Activated CD4-positive, alpha-beta memory T cell treated with anti-CD3 and anti-CD28 coated beads, Interleukin-2, amount 10 ng/mL, durations not matched to agents 7 days and 5 days (primary cell): ENCODE measurements around the gene METTL25B. TPM values are rescaled to one million over a fixed set of nuclear protein-coding genes. Genes with fewer than 3 reads are reported as not detected.

Experiments used
- CTCF ChIA-PET: fragments of 350-600 bp; sonication (Branson Sonifier 250); formaldehyde crosslinking; loops from one replicate; lab custom pipeline; 2021; ENCODE audit warnings: antibody characterized with exemption, inconsistent platforms; lab: Charles Lee
- POLR2A ChIA-PET: fragments of 350-600 bp; sonication (Branson Sonifier 250); formaldehyde crosslinking; loops from one replicate; lab custom pipeline; 2021; ENCODE audit warnings: antibody characterized with exemption; lab: Charles Lee
- DNase-seq: peaks from one replicate; pipeline ENCODE4 v3.0.0-alpha.2; 2020
- H3K27ac Mint-ChIP-seq: one replicate; pipeline ENCODE4 v1.8.0; 2021; ENCODE audit warnings: mild to moderate bottlenecking, mixed read lengths
- H3K27me3 Mint-ChIP-seq: one replicate; pipeline ENCODE4 v1.8.0; 2021; ENCODE audit warnings: mixed read lengths
- H3K36me3 Mint-ChIP-seq: one replicate; pipeline ENCODE4 v1.8.0; 2021; ENCODE audit warnings: low read depth, mixed read lengths
- H3K4me1 Mint-ChIP-seq: one replicate; pipeline ENCODE4 v1.8.0; 2021; ENCODE audit warnings: mixed read lengths
- H3K4me3 Mint-ChIP-seq: one replicate; pipeline ENCODE4 v1.8.0; 2021; ENCODE audit warnings: mild to moderate bottlenecking, mixed read lengths
- H3K9me3 Mint-ChIP-seq: one replicate; pipeline ENCODE4 v1.8.0; 2021; ENCODE audit warnings: mixed read lengths
- total RNA-seq, 2 experiments: library from RNA; stranded (reverse); gene quantifications; one replicate each; pipeline ENCODE4 v1.2.3, GENCODE V29; 2021

The METTL25B gene
- total RNA-seq, 2 experiments from 2014 or later = 40.3 to 44.3 TPM

GRCh38 chr1:156766298-156767100, 38.2 kb downstream of the METTL25B start:
- Mint-ChIP-seq H3K27me3 (no peaks in the 10 kb centered on the region), H3K27ac (no peak overlapping the region), H3K9me3 (no peaks in the 10 kb centered on the region), H3K4me3 (no peak overlapping the region), H3K4me1 (peaks cover 36% of the 10 kb centered on the region), H3K36me3 (peaks cover 25% of the 10 kb centered on the region)
- ChIA-PET POLR2A (interaction anchor here (0.9 to 6.1 kb wide), 18 partner anchors 10 to 265 kb away, joined by 3 to 75 read pairs (median 4); partner anchors contain the start of genes HDGF, ISG20L2, MEF2D and METTL25B), CTCF (interaction anchor here (1.0 to 13.6 kb wide), 9 partner anchors 10 to 265 kb away, joined by 3 to 121 read pairs (median 5); partner anchors contain the start of genes ISG20L2, METTL25B, MRPL24 and NTRK1)
- DNase-seq = no peak

DNA sequence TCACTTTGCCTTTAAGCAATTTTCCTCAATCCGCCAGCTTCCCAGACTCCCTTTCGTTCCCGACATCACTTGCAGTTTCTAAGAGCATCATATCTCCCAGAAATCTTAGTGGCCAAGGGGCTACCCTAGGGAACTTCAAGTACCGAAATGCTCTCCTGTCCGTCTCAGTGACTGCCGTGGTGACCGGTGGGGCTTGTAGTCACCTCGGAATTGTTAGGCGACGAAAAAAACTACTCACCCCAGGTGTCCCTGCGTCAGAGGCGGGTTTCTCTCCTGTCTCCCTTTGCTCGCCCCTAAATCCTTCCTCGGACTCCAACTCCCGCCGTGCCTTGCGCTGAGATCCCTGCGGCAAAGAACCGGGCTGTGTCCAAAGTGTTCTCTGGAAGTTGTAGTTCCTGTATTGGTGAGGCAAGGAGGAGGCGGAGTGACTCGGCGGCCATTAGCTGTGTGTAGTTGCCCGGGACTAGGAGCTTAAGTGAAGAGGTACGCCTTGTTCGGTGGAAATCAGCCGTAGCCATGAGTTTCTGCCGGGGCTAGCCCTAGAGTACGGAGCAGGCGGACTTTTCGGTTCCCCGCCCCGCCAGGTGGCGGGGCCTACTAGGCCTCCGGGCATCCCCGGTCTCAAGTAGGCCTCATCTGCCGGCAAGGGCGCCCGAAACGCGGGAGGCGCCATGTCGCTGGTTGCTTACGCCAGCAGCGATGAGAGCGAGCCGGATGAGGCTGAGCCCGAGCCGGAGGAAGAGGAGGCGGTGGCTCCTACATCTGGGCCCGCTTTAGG, 39.0 kb downstream of the METTL25B start, which contains the start of gene PRCC:
TSS of gene PRCC (plus strand) at position 435 of the 778 bp plus-strand sequence. CDS start at position 672, 237 bp downstream.
- Mint-ChIP-seq H3K27me3 (no peaks in the 10 kb centered on the region), H3K4me3 (no peak within 1 kb of the TSS), H3K9me3 (no peaks in the 10 kb centered on the region), H3K4me1 (peaks cover 40% of the 10 kb centered on the region), H3K27ac (no peak within 1 kb of the TSS), H3K36me3 (peaks cover 25% of the 10 kb centered on the region)
- ChIA-PET CTCF (interaction anchor here (1.0 to 13.6 kb wide), 10 partner anchors 11 to 266 kb away, joined by 3 to 121 read pairs (median 4); partner anchors contain the start of genes ISG20L2, METTL25B, MRPL24 and NTRK1), POLR2A (interaction anchor here (0.9 to 6.1 kb wide), 16 partner anchors 10 to 266 kb away, joined by 3 to 75 read pairs (median 6); partner anchors contain the start of genes HDGF, ISG20L2, MEF2D and METTL25B)
- peak; percentile 99 for DNase-seq

DNA sequence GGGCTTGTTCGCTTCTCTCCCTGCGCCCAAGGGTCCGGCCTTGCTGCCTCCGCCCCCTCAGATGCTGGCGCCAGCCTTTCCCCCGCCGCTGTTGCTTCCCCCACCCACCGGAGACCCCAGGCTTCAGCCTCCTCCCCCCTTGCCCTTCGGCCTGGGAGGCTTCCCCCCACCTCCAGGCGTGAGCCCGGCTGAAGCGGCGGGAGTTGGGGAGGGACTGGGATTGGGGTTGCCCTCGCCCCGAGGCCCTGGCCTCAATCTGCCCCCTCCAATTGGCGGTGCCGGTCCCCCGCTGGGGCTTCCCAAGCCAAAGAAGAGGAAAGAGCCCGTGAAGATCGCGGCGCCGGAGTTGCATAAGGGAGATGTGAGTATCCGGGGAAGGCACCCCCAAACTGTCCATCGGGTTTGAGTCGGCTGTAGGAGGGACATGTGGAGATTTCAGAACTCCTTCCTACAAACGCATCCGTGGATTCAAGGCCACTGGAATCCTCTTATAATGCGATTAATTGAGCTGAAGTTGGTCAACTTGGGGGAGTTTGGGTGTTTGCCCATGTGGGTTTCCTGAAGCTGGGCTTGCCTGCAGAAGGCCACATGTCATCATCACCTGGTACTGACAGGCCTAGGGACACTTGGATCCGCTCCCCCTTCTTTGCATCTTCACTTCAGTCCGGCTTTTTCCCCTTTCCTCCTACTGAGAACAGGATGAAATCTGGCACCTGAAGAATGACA, 39.8 kb downstream of the METTL25B start:
- Mint-ChIP-seq H3K4me1 (peaks cover 47% of the 10 kb centered on the region), H3K9me3 (no peaks in the 10 kb centered on the region), H3K36me3 (peaks cover 33% of the 10 kb centered on the region), H3K4me3 (no peak overlapping the region), H3K27ac (no peak overlapping the region), H3K27me3 (no peaks in the 10 kb centered on the region)
- ChIA-PET POLR2A (interaction anchor here (0.9 to 6.1 kb wide), 16 partner anchors 9 to 260 kb away, joined by 3 to 75 read pairs (median 6); partner anchors contain the start of genes HDGF, ISG20L2, METTL25B and MRPL24), CTCF (interaction anchor here (1.0 to 13.6 kb wide), 10 partner anchors 10 to 267 kb away, joined by 3 to 121 read pairs (median 4); partner anchors contain the start of genes ISG20L2, METTL25B and NTRK1)
- peak; percentile 42 for DNase-seq

- Mint-ChIP-seq H3K4me3 (no peak overlapping the region), H3K36me3 (peaks cover 39% of the 10 kb centered on the region), H3K9me3 (no peaks in the 10 kb centered on the region), H3K4me1 (peaks cover 54% of the 10 kb centered on the region), H3K27me3 (no peaks in the 10 kb centered on the region), H3K27ac (no peak overlapping the region)
- POLR2A ChIA-PET = interaction anchor here (0.5 to 6.1 kb wide), 12 partner anchors 12 to 91 kb away, joined by 3 to 75 read pairs (median 5); partner anchors contain the start of genes HDGF, ISG20L2, METTL25B and MRPL24
- CTCF ChIA-PET = interaction anchor here (1.0 to 13.6 kb wide), 5 partner anchors 9 to 108 kb away, joined by 3 to 121 read pairs (median 4); partner anchors contain the start of genes ISG20L2 and METTL25B
- DNase-seq = no peak
Measured at GRCh38 chr1:156768610-156769295, 40.5 kb downstream of the METTL25B start.

GRCh38 chr1:156772222-156772621, 44.0 kb downstream of the METTL25B start:
- Mint-ChIP-seq H3K36me3 (peaks cover 50% of the 10 kb centered on the region), H3K9me3 (no peaks in the 10 kb centered on the region), H3K4me3 (no peak overlapping the region), H3K27me3 (no peaks in the 10 kb centered on the region), H3K4me1 (peaks cover 62% of the 10 kb centered on the region), H3K27ac (no peak overlapping the region)
- CTCF ChIA-PET = interaction anchor here (0.8 to 13.6 kb wide), 3 partner anchors 37 to 87 kb away, joined by 3 to 121 read pairs (median 4); partner anchors contain the start of genes ISG20L2 and METTL25B
- POLR2A ChIA-PET = interaction anchor here (0.6 to 1.9 kb wide), 5 partner anchors 9 to 46 kb away, joined by 3 to 7 read pairs (median 5); partner anchors contain the start of genes HDGF and ISG20L2
- no peak for DNase-seq

DNA sequence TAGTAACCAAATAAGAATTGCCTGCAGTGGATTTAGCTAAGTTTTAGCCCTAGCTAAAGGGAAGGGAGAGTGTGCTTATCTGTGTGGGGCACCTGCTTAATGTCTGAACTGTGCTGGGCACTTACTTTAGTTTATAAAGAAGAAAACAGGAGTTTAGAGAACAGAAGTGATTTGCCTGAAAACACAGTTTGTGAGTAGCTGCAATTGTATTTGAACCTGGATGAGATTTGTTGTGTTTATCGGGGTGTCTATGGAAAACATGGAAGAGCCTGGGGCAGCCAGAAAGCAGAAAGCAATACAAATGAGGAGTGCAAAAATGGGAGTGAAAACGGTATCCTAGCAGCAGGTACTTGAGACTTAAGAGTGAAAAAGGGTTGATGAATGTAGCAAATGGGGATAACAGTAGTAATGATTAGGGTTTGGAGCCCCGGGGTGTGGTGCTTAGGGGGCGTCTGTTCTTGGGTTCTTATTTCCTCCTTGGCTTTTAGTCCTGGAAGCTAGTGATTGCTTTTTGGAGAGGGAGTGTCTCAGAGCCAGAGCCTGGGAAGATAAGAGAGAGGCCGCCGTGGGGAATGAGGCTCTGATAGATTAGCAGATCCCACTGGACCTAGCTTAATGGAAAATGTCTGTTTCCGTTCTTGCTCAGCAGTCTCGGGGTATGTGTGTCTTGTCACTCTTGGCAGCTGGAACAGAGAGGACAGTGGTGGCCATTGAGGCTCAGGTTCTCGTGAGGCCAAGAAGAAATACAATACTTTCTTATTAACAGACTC, 44.6 kb downstream of the METTL25B start:
- no peaks in the 10 kb centered on the region for H3K9me3 Mint-ChIP-seq
- no peak overlapping the region for H3K4me3 Mint-ChIP-seq
- ChIA-PET POLR2A (interaction anchor here (0.6 to 1.9 kb wide), 5 partner anchors 9 to 47 kb away, joined by 3 to 7 read pairs (median 5); partner anchors contain the start of genes HDGF and ISG20L2), CTCF (interaction anchor here (0.6 to 13.6 kb wide), 4 partner anchors 17 to 87 kb away, joined by 3 to 121 read pairs (median 4); partner anchors contain the start of genes ISG20L2 and METTL25B)
- H3K4me1 Mint-ChIP-seq = peaks cover 67% of the 10 kb centered on the region
- DNase-seq = no peak
- no peaks in the 10 kb centered on the region for H3K27me3 Mint-ChIP-seq
- H3K27ac Mint-ChIP-seq = no peak overlapping the region
- H3K36me3 Mint-ChIP-seq = peaks cover 55% of the 10 kb centered on the region

- H3K4me1 Mint-ChIP-seq = peaks cover 67% of the 10 kb centered on the region
- CTCF ChIA-PET = interaction anchor here (13.6 kb wide), 1 partner anchor 46 kb away, joined by 121 read pairs; the partner anchor contains the start of genes ISG20L2 and METTL25B
Measured at GRCh38 chr1:156773607-156774006, 45.3 kb downstream of the METTL25B start.

DNA sequence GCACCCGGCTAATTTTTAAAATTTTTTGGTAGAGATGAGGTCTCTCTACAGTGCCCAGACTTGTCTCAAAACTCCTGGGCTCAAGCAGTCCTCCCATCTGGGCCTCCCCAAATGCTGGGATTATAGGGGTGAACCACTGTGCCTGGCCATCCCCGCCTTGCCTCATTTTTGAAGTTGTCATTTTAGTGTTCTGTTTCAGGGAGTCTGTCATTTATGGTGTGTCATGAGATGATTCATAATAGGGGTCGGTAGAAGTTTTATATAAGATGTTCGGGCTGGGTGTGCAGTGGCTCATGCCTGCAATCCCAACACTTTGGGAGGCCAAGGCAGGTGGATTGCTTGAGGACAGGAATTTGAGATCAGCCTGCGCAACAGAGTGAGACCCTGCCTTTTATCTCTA, 47.5 kb downstream of the METTL25B start:
- Mint-ChIP-seq H3K4me1 (peaks cover 50% of the 10 kb centered on the region), H3K27ac (no peak overlapping the region), H3K27me3 (no peaks in the 10 kb centered on the region), H3K36me3 (peaks cover 40% of the 10 kb centered on the region), H3K9me3 (no peaks in the 10 kb centered on the region), H3K4me3 (no peak overlapping the region)
- ChIA-PET POLR2A (interaction anchor here (0.6 to 1.3 kb wide), 2 partner anchors 26 to 89 kb away, joined by 4 read pairs; no protein-coding TSS in a partner anchor), CTCF (interaction anchor here (1.6 kb wide), 1 partner anchor 38 kb away, joined by 4 read pairs; no protein-coding TSS in a partner anchor)
- DNase-seq = no peak

More at GRCh38 chr1:156773607-156774006, 45.3 kb downstream of the METTL25B start:
- no peak for DNase-seq
- Mint-ChIP-seq H3K27me3 (no peaks in the 10 kb centered on the region), H3K4me3 (no peak overlapping the region), H3K36me3 (peaks cover 55% of the 10 kb centered on the region), H3K27ac (no peak overlapping the region), H3K9me3 (no peaks in the 10 kb centered on the region)
- POLR2A ChIA-PET = interaction anchor here (0.6 to 1.9 kb wide), 4 partner anchors 22 to 63 kb away, joined by 3 to 7 read pairs (median 4); partner anchors contain the start of genes HDGF and ISG20L2

DNA sequence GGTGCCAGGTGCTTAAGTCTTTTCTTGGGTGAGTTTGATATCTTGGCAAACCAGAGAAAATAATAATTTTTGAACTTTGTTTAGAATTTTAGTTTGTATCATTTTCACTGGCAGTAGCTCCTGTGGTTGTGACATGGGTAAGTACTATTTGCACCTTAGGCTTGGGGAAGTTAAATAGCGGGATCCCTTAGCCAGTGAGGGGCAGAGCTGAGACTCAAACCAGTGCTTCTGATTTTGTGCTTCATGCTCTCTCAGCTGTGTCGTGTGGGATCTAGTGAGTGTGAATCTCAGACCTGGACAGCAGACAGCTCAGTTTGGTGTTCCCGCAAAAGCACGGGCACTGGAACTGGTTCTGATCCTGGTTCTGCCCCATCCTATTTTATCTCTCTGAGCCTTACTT, 48.7 kb downstream of the METTL25B start:
- ChIA-PET CTCF (interaction anchor here (1.2 to 1.6 kb wide), 3 partner anchors 21 to 51 kb away, joined by 4 to 5 read pairs (median 5); no protein-coding TSS in a partner anchor), POLR2A (interaction anchor here (1.0 to 1.3 kb wide), 2 partner anchors 10 to 25 kb away, joined by 4 to 6 read pairs; partner anchors contain the start of gene PRCC)
- H3K27me3 Mint-ChIP-seq = no peaks in the 10 kb centered on the region
- H3K9me3 Mint-ChIP-seq = no peaks in the 10 kb centered on the region
- peaks cover 54% of the 10 kb centered on the region for H3K4me1 Mint-ChIP-seq
- no peak for DNase-seq
- no peak overlapping the region for H3K4me3 Mint-ChIP-seq
- H3K27ac Mint-ChIP-seq = no peak overlapping the region
- H3K36me3 Mint-ChIP-seq = peaks cover 45% of the 10 kb centered on the region

- CTCF ChIA-PET = interaction anchor here (0.6 to 1.3 kb wide), 4 partner anchors 9 to 88 kb away, joined by 3 to 5 read pairs (median 4); no protein-coding TSS in a partner anchor
- H3K27ac Mint-ChIP-seq = no peak overlapping the region
- H3K4me1 Mint-ChIP-seq = peaks cover 53% of the 10 kb centered on the region
Measured at GRCh38 chr1:156777573-156777972, 49.3 kb downstream of the METTL25B start.

More at GRCh38 chr1:156777573-156777972, 49.3 kb downstream of the METTL25B start:
- no peaks in the 10 kb centered on the region for H3K27me3 Mint-ChIP-seq
- no peak overlapping the region for H3K4me3 Mint-ChIP-seq
- H3K36me3 Mint-ChIP-seq = peaks cover 47% of the 10 kb centered on the region
- no peak for DNase-seq
- POLR2A ChIA-PET = interaction anchor here (1.0 kb wide), 1 partner anchor 11 kb away, joined by 3 read pairs; no protein-coding TSS in a partner anchor
- no peaks in the 10 kb centered on the region for H3K9me3 Mint-ChIP-seq
